ENCODE data around the gene ARMC9.

The ARMC9 gene

GRCh38 chr2:231318436-231318835 lies 120.0 kb downstream of the ARMC9 start:
- no peak for DNase-seq

- no peak for DNase-seq
Observed at GRCh38 chr2:231318954-231319353, 120.5 kb downstream of the ARMC9 start.

- DNase-seq, result no peak
Observed at GRCh38 chr2:231319867-231320266, 121.4 kb downstream of the ARMC9 start.

DNA sequence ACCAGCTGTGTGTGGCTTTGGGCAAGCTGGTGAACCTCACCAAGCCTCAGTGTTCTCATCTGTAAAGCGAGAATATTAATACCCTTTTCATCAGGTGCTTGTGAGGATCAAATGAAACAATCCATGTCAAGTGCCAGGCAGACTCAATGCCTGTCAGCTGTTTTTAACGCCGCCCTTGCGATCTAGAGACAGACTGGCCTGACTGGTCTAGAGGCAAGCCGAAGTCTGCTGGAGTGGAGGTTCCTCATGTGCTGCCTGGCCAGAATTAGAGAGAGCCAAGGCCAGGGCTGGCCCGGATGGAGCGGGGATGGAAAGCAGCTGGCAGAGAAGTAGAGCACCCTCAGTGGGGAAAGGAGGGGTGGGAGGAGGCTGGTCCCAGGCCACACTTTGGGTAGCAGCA lies 122.6 kb downstream of the ARMC9 start:
- DNase-seq, result no peak

DNA sequence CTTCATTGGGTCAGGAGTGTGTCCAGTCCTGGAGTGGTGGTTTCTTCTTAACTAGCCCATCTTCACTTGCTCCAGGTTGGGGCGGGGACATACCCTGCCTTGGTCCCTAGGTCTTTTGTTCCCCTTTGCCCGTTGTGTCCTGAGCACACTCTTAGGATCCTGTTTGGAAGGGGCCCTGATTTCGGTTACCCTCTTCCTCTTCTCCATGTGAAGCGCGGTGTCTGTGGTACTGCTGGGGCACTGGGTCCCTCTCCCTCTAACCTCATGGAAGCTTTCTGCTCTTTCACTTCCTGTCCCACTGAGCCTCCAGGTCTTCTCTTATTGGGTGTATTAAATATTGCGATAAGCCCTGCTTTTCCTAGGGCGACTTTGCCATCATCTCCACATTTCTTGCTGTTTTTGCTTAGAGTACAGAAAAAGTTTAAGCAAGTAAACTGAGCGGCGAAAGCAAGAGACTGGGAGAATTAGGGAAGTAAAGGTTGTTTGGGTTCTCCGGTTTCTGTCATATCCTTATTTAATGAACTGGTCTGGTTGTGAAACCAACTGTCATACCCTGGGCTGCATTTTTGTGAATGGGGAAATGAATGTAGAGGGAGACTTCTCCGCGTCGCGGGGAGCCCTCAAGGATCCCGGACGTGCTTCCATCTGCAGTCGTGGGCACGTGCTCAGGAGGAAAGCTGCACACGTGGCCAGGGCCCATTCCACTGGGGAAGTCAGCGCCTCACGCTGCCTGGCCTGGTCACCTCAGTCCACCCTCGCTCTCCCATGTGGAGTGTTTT lies 123.3 kb downstream of the ARMC9 start:
- no peak for DNase-seq

DNA sequence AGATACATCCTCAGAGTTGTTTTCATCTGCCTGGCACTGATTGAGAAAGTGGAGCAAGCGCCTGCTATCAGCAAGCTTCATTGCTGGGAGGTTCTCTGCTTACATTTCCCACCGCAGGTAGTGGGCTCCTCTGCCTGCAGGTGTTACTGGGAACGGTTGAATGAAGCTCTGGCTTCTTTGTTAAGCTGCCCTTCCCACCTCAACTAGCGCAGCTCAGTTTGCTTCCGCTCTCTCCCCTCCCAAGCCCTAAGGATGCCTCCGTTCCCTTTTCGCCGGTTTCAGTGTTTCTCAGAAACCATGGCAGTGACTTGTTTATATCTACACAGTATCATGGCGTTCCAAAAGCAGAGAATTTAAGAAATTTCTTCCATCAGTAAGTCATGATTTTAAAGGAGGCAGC lies 124.9 kb downstream of the ARMC9 start:
- no peak for DNase-seq

- DNase-seq, result no peak
Observed at GRCh38 chr2:231325826-231326225, 127.4 kb downstream of the ARMC9 start.

GRCh38 chr2:231326404-231326803 lies 128.0 kb downstream of the ARMC9 start:
- DNase-seq, result no peak

- DNase-seq, result no peak
Observed at GRCh38 chr2:231330311-231330710, 131.9 kb downstream of the ARMC9 start.

DNA sequence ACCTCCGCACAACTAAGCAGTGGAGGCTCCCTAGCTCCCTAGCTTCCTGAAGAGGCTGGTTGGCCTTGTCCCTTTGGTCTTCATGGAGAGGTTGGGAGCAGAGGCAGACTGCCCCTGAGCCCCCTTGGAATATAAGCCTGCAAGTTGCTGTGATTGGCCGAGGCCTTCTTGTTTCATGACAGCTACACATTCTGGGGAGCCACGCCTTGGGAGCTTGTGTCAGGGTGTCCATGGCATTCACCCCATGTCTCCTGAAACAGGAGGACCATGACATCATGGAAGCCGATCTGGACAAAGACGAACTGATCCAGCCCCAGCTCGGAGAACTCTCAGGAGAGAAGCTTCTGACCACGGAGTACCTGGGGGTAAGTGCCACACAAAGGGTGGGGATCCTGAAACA lies 133.1 kb downstream of the ARMC9 start:
- no peak for DNase-seq

DNA sequence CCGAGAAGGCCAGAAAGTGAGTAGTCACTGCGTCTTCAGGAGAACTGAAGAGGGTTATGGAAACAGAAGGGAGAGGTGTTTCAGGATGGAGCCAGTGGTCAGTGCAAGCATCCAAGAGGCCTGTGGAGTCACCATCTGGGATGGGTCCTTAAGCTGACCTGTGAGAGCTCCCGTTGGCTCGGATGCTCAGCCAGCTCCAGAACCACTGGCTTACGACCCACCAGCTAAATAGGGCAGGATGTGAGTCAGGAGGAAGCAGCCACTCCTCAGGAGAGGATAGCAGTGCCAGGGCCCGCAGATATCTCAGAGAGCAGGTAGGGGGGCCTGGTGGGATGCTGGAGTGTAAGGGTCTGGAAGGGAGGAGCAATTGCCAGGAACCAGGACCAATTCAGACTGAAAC lies 134.0 kb downstream of the ARMC9 start:
- DNase-seq, result no peak

DNA sequence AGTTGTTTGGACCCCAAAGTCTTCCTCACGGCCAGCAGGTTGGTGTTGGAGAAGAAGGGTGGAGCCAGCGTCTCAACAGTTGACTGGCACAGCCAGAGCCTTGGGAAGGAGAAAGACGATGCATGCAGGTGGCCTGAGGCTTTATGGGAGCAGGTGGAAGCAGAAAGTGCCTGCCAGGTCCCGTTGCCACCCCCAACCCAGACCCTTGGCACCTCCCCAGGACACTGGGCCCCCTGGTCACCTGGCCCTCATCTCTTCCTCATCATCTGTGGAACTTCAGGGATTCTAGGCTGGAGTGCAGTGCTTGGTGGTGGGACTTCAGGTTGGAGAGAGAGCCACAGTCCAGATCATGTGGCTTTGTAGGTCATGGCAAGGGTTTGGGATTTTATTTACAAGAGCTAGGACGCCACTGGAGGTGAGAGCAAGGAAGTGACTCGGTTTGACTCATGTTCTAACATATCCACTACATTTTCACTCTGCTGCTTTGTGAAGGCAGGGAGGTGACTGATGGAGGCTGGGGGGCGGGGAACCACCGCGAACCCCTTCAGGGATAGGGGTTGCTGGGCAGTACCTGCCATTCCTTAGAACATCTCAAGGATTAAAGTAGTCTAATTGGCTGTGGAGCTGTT lies 134.6 kb downstream of the ARMC9 start:
- no peak for DNase-seq

DNA sequence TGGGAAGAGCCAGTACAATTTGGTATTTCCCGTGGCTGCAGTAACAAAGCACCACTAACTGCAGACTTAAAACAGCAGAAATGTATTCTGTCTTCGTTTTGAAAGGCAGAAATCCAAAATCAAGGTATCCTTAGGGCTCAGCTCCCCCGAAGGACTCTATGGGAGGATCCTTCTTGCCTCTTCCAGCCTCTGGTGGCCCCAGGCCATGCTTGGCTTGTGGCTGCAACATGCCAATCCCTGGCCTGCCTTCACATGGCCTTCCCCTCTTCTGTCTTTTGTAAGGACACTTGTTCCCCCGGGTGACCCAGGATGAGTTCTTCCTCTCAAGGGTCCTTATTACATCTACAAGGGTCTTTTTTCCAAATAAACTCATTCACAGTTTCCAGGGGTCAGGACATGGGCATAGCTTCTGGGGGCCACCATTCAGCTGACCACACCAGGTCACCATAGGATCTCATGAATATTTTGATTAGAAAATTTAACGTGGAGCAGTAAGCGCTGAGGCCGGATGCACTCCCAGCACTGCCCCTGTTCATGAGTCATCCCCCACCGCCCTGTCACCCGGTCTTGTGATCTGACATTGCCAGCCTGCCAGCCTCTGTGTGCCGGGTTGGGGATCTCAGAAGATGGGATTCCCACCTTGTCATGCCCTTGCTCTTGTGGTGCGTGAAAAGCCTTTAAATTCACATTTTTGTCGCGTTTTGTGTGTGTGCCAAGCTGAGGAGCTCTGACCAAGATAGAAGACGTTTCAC lies 135.9 kb downstream of the ARMC9 start:
- DNase-seq, result peak in 1 of 2 experiments; percentile 22

GRCh38 chr2:231334981-231335380 lies 136.6 kb downstream of the ARMC9 start:
- DNase-seq, result peak; percentile 64 to 86

GRCh38 chr2:231335591-231335990 lies 137.2 kb downstream of the ARMC9 start:
- no peak for DNase-seq

DNA sequence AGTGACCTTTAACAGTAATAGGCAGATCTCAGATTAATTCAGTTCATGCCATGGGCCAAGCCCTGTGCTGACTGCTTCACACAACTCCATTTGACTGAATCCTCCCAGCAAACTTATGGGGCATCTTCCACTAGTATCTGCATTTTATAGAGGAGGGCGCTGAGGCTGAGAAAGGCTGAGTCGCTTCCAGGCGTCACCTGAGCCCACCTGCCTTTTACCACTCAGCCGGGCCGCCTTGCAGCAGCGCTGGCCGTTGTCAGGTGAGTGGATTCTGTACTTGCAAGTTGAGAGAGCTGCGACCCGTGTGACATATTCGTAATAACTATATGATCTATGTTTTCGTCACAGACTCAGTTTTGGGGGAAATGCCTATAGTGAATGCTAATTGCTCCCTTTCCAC lies 137.8 kb downstream of the ARMC9 start:
- no peak for DNase-seq

- no peak for DNase-seq
Observed at GRCh38 chr2:231336700-231337099, 138.3 kb downstream of the ARMC9 start.

DNA sequence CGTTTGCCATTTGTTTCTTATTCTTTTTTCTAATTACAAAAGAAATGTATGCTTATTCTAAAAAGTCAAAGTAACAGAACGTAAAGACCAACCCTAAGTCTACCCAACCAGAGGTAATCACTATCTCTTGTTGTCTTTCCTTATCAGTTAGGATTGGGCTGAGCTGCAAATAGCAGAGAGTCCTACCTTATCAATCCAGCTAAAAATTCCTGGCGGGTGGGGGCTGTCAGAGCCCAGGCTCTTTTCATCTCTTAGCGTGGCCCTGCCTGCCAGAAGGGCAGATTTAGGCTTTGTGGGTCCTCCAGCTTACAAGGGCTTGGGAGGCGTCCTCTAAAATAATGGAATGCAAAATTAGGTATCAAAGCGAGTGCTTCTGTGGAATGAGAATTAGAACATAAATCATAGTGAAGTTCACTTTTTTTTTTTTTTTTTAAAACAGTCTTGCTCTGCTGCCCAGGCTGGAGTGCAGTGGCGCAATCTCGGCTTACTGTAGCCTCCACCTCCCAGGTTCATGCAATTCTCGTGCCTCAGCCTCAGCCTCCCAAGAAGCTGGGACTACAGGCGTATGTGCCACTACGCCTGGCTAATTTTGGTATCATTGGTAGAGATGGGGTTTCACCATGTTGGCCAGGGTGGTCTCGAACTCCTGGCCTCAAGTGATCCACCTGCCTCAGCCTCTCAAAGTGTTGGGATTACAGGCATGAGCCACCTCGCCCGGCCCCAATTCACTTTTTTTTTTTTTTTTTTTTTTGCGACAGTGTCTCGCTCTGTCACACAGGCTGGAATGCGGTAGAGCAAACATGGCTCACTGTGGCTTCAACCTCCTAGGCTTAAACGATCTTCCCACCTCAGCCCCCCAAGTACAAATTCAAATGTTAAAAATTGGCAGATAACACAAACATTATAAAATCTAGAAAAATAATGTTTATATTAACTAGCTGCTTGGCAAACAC lies 139.7 kb downstream of the ARMC9 start:
- no peak for DNase-seq

GRCh38 chr2:231339316-231339715 lies 140.9 kb downstream of the ARMC9 start:
- no peak for DNase-seq

GRCh38 chr2:231341100-231341499 lies 142.7 kb downstream of the ARMC9 start:
- no peak for DNase-seq

DNA sequence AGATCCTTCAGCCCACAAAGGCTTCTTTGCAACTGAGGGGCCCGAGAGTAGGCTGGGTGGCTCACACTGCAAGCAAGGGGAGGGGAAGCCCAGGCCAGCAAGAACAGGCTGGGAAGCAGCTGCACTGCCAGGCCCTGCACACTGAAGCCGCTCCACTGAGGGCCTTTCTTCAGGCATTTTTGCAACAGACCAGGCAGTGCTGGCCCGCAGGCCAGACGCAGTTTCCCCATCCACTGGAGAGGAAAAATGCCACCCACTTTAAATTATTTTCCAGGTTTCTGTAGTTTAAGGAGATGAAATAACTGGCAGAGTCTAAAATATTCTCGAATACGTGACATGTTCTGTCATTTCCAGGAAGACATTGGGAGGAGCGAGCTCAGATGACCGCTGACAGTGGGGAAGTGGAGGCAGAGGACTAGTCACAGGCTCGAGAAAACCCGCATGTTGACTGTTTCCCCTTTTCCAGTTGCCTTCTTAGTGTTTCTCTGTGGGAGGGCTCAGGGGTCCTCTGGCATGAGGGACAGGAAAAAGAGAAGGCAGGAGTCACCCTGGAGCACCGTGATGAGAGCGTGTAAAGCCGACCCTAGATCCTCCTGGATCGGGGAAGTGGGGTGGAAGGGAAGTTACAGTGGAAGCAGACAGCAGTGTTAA lies 143.8 kb downstream of the ARMC9 start:
- no peak for DNase-seq

DNA sequence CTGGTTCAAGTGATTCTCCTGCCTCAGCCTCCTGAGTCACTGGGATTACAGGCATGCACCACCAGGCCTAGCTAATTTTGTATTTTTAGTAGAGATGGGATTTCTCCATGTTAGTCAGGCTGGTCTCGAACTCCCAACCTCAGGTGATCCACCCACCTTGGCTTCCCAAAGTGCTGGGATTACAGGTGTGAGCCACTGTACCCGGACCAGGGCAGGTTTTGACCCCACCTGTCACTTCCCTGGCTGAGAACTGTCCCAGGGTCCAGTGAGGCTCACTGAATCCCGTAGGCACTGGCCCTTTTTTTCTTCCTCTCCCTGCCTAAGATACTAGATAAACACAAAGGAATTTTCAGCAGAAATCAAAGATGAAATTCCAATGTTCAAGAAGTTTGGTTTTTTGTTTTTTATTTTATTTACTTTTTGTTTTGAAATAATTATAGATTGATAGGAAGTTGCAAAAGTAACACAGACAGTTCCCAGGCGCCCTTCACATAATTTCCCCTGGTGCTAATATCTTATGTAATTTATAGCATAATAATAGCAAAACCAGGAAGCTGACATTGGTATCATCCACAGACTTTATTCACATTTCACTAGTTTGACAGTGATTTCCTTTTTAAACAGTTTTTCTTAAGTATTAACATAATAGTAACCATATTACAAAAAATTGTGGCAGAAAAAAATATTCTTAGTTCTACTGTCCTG lies 144.7 kb downstream of the ARMC9 start:
- DNase-seq, result no peak
